Ishikawa (cell line): ENCODE data around the gene FHIT.

ENCODE experiments used
- CREB1 ChIP-seq: IDR thresholded peaks from 2 replicates; pipeline ENCODE4 v1.6.1; 2012; ENCODE audit warnings: low read depth
- EGR1 ChIP-seq: IDR thresholded peaks from 2 replicates; pipeline ENCODE4 v1.6.1; 2012
- EP300 ChIP-seq: IDR thresholded peaks from 2 replicates; pipeline ENCODE4 v1.6.1; 2012; ENCODE audit warnings: borderline replicate concordance
- FOXM1 ChIP-seq: IDR thresholded peaks from 2 replicates; pipeline ENCODE4 v1.6.1; 2012; ENCODE audit warnings: low read depth, borderline replicate concordance
- MAX ChIP-seq: IDR thresholded peaks from 2 replicates; pipeline ENCODE4 v1.6.1; 2012
- NFIC ChIP-seq: IDR thresholded peaks from 2 replicates; pipeline ENCODE4 v1.6.1; 2012
- TAF1 ChIP-seq: IDR thresholded peaks from 2 replicates; pipeline ENCODE4 v1.6.1; 2012; ENCODE audit warnings: low read depth, mild to moderate bottlenecking
- TCF12 ChIP-seq: IDR thresholded peaks from 2 replicates; pipeline ENCODE4 v1.6.1; 2012; ENCODE audit warnings: low read depth
- USF1 ChIP-seq: IDR thresholded peaks from 2 replicates; pipeline ENCODE4 v1.6.1; 2012

GRCh38 chr3:60238550-60238949 lies 1012.7 kb downstream of the FHIT start:
- TF ChIP-seq EGR1 (no peak), NFIC (no peak), CREB1 (no peak), FOXM1 (no peak), EP300 (no peak), TCF12 (no peak), USF1 (no peak), TAF1 (no peak), MAX (no peak)
